GM12872 (cell line): ENCODE measurements around the gene BNC2.

Experiments used
- TF ChIP-seq, protein P1 (sequence below): IDR thresholded peaks from 3 replicates; pipeline ENCODE4 v1.5.1; 2011; ENCODE audit warnings: low read depth, mild to moderate bottlenecking, low read length, moderate library complexity; ENCODE audit not compliant: insufficient read depth

The BNC2 gene

DNA sequence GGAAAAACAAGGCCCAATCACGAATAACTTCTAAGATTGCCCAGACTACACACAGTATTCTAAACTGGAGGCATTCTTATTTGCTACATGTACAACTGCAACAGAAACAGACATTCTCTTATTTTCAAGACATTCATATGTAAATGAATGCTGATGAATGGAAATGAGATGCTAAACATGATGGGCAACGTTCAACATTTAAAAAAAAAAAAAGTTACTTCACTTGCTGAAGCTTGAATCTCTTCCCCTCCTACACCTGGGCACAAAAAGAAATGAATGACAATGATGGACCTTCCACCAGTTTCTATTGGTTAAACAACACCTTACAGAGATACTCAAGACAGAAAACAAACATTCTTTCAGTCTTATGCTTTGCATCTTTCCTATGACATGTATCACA, 160.5 kb downstream of the BNC2 start:
- TF ChIP-seq, protein P1, sequence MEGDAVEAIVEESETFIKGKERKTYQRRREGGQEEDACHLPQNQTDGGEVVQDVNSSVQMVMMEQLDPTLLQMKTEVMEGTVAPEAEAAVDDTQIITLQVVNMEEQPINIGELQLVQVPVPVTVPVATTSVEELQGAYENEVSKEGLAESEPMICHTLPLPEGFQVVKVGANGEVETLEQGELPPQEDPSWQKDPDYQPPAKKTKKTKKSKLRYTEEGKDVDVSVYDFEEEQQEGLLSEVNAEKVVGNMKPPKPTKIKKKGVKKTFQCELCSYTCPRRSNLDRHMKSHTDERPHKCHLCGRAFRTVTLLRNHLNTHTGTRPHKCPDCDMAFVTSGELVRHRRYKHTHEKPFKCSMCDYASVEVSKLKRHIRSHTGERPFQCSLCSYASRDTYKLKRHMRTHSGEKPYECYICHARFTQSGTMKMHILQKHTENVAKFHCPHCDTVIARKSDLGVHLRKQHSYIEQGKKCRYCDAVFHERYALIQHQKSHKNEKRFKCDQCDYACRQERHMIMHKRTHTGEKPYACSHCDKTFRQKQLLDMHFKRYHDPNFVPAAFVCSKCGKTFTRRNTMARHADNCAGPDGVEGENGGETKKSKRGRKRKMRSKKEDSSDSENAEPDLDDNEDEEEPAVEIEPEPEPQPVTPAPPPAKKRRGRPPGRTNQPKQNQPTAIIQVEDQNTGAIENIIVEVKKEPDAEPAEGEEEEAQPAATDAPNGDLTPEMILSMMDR = no peak

DNA sequence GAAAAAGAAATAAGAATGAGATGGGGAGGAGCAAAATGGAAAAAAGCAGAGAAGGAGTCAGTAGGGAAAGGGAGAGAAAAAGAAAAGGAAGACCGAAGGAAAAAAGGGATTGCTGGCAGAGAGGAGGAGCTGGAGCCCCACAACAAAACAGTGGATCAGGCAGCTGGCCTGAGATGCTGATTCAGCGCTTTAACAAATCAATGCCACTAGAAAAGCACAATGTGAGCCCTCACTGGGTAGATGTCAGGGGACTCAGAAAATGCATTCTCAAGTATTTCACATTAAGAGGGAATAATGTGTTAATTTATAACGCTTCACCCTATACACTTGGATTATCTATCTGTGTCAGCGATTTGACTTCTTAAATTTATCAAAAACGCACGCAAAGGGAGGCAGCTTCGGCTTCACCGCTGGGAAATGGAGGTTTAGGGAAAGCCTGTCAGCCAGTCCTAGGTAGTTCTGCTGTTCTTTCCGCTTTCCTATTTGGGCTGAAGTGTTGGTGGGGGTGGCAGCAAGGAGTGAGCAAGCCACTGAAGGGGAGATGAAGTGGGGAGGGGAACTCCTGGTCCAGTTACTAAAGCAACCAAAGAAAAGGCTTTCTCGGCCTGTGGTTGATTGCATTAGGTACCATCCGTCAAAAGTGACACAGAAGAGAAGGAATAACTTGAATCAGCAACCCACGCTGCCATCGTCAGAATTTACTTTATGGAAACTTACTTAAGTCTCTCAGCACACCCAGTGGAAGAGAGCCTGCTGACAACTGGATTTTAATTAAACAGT, 161.6 kb downstream of the BNC2 start:
- TF ChIP-seq, protein P1 = no peak

DNA sequence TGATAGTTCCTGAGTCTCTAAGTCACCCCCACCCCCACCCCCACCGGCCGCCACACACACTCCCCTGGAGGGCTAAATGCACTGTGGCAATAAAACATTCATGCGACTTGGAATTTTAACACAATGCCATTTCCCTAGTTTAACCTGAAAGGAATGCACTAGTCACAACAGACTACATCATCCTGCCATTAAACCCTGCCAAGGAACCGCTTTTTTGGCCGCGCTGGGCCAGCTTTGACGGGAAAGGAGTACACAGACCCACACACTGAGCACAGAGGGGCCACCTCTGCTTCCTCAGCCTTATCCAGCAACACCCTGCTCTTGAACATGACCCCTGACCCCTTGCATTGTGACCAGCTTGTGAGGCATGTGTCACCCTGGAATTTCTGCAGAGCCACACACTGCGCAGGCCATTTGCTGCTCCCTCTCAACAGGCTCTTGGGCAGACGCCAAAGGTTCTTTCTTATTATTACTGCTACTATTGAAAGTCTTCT, 165.3 kb downstream of the BNC2 start:
- TF ChIP-seq, protein P1 = no peak

DNA sequence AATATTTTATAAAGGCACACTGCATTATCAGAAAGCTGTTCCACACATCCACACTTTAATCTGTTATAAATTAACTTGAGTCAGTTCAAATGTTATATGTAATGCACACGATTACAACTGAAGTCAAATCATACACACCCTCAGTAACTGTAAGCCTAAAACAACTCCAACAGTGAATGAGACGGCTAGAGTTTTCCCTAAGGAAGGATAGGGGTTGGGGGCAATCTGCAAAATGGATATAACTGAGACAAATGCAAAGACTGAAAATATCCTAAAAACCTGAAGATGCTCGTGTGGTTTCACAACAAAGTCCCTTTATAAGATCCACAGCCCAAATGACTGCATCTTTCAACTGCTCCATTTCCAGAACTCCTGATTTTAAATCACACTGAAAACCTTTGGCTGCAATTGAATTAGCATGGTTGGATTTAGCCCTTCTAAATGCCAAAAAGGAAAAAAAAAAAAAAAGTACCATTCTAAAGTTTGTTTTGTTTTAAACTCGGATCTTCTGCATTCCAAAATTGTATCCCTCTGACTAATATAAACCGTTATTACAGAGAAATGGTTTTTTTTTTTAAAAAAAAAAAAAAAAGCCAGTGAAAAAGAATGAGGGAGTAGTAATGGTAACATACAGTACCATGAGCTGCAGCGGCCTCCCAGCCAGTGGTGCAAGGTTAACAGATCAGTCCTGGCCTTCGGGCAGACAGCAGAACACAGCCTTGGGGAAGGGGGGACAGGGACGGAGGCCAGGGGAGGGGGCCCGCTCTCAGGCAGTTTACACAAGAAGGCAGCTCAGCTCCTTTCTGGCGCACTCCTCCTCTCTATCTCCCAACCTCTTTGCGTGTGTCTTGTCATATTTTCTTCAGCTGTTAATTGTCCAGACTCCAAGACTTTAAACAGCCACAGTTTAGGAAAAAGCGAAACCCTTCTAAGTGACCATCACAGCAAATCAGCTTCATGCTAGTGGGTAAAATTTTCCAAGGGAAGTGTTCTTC, 166.1 kb downstream of the BNC2 start:
- TF ChIP-seq, protein P1 = no peak

DNA sequence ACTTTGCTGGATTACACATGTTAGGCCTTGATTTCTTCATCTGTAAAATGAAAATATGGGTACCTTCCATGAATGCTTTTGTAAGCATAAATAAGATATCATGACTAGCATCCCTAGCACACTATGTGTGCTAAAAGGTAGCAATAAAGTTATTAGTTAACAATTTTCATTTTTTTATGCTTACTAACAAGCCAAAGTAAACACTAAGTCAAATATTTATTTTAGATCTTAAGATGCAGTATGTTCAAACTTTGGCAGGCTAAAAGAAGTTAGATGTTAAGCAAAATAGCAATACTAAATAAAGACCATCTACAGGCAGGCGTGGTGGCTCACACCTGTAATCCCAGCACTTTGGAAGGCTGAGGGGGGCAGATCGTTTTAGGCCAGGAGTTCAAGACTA, 169.1 kb downstream of the BNC2 start:
- TF ChIP-seq, protein P1 = no peak

DNA sequence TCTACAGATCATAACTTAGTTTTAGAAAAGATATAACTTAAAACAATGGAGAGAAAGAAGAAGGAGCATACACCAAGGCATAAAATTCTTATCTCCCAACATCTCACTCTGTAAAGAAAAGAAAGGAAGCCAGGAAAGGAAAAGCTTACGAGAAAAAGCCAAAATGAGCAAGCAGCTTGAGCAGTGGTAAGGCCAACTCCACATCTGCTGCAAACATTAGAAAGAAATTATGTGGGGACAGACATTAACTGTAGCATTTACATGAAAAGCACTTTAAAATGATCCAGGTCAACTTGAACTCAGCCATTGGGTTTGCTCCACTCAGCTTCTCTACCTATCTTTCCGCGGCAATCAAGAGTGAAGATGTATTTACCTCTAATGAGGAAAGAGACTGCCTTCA, 176.9 kb downstream of the BNC2 start:
- TF ChIP-seq, protein P1 = no peak

DNA sequence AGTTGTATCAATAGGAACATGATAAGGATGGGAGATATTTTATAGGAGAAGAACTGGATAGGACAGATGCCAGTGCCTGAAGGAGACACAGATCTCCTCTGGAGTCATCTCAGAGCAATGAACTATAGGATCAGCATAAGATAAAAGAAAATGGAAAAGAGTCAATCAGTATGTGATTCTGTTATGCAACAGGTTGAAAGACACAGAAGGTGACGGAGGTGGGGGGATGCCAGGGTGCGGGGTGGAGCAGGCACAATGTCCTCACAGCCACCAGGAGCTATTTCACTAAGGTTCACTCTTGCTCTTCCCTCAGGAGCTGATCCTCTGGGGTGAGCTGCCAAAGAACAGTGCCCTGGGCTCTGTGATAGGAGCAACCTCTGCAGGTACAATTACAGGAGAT, 179.8 kb downstream of the BNC2 start:
- TF ChIP-seq, protein P1 = no peak
